Measurements from ENCODE around the gene S100A10. TPM values are rescaled to one million over a fixed set of nuclear protein-coding genes. Genes with fewer than 3 reads are reported as not detected.

Gene S100A10
- total and polyA plus RNA-seq, 8 donors: 415 to 1,250 (median 549) TPM

DNA sequence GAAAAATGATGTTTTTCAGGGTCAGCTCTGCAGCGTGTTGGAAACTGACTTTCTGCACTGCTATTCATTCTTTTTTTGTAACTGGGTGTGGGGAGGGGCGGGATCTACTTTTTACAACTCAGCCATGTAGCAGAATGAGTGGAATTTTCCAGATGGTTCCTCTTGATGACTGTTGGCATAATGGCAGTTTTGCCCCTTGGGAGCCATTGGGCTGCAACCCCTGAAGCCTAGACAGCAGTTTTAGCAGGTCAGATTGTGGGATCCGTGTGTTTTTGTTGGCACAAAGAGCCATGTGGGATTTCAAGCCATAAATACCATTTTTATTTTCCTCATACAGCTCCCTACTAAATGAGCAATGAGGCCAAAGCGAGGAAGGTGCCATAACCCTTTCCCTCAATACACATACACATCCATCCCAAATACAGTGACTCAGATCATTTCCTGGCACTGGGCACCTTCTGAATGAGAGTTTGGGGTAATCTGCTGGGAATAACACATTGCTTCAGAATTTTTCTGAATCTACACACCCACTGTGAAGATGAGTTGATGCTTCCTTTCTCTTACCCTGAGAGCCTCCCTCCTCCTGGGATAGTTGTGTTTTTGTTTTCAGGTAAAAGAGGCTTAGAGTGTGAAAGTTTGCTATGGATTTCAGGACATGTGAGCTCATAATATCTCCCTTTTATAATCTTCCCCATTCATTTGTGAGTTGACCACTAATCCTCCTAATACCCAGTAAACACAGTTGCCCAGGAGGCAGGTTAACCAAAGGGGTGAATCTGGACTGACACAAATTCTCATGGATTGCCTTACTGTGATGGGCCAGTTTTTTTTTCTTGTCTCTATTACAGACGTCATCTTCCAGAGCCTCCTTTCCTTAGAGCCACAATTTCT is 13.1 kb downstream of the S100A10 start:
- ATAC-seq: peak; percentile 31
- TF ChIP-seq, protein P1, sequence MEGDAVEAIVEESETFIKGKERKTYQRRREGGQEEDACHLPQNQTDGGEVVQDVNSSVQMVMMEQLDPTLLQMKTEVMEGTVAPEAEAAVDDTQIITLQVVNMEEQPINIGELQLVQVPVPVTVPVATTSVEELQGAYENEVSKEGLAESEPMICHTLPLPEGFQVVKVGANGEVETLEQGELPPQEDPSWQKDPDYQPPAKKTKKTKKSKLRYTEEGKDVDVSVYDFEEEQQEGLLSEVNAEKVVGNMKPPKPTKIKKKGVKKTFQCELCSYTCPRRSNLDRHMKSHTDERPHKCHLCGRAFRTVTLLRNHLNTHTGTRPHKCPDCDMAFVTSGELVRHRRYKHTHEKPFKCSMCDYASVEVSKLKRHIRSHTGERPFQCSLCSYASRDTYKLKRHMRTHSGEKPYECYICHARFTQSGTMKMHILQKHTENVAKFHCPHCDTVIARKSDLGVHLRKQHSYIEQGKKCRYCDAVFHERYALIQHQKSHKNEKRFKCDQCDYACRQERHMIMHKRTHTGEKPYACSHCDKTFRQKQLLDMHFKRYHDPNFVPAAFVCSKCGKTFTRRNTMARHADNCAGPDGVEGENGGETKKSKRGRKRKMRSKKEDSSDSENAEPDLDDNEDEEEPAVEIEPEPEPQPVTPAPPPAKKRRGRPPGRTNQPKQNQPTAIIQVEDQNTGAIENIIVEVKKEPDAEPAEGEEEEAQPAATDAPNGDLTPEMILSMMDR (IDR thresholded peaks at IDR 0.05): no peak
- peaks cover 7 to 16% of the 10 kb centered on the region in 2 donors for H3K4me1 ChIP-seq
- no peaks in the 10 kb centered on the region for H3K9me3 ChIP-seq
- no peak overlapping the region for H3K27ac ChIP-seq
- H3K36me3 ChIP-seq: peaks cover 4 to 54% of the 10 kb centered on the region in 2 donors
- no peaks in the 10 kb centered on the region for H3K27me3 ChIP-seq
- DNase-seq: no peak
- intact Hi-C loops (cut with DNase I): no loop called here
- no peak overlapping the region for H3K4me3 ChIP-seq

DNA sequence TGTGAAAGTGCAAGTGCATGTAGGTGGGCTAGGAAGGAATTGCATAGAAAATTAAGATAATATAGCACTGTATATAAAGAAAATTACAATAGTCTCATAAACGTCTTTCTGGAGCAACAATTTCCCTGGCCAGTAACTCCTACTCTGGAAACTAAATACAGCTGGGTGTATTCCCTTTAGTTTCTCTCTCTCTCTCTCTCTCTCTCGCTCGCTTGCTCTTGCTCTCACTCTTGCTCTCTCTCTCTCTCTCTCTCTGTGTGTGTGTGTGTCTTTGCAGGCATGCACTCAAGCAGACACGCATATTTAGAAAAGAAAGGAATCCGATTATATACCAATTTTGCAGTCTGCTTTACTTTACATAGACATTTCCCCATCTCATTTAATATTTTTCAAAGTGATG is 14.7 kb downstream of the S100A10 start:
- DNase-seq (no peak), ATAC-seq (no peak)
- intact Hi-C loops (cut with DNase I): no loop called here
- H3K9me3 ChIP-seq: no peaks in the 10 kb centered on the region
- H3K27me3 ChIP-seq: no peaks in the 10 kb centered on the region
- TF ChIP-seq, protein P1 (IDR thresholded peaks at IDR 0.05): no peak
- H3K4me1 ChIP-seq: peaks cover 7 to 8% of the 10 kb centered on the region in 2 donors
- H3K36me3 ChIP-seq: peaks cover 4 to 38% of the 10 kb centered on the region in 2 donors
- no peak overlapping the region for H3K27ac ChIP-seq
- no peak overlapping the region for H3K4me3 ChIP-seq

DNA sequence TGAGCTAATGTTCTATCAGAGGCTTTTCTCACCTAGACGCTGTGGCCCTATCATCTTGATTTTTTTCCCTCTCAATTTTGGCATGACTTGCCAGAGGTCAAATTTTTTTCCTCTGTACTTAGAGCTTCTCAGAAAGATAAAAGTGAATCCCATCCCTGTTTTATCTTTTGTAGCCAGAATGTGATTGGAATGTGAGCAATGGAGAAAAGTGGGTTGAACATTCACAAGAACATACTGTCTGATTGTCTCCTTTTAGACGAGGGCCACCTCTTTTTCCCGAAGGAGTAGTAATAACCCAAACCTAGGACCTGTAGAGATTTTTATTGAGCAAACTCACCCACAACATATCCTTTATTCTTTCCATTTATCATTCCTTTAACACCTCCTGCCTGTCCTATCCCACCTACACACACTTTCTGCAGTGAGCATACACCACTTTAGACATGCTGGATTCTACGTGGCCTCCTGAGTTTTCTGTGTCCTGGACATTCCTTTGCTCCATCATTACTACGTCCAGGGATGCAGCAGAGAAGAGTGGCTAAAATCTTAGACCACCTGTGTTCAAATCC is 15.9 kb downstream of the S100A10 start:
- no peak overlapping the region for H3K4me3 ChIP-seq

DNA sequence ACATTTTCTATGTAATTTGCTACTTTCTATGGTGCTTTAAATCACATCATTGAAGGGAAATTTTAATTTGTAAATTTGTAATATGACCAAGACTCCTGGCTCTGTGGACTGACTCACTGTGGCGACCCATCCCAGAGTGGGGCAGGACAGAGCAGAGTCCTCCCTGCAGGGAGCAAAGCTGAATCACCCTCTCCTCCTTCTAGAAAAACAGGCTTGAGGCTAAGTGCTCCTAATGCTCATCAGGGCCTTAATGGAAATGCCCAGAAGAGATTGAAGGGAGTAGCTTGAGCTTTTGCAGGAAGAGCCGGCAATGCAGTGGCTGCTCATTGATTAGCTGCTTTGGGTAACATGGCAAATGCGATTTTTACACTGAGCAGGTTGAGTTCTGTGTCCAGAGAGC is 16.8 kb downstream of the S100A10 start:
- Histone ChIP-seq H3K27ac (no peak overlapping the region), H3K4me1 (peaks cover 20 to 26% of the 10 kb centered on the region in 2 donors), H3K9me3 (no peaks in the 10 kb centered on the region), H3K4me3 (no peak overlapping the region), H3K27me3 (no peaks in the 10 kb centered on the region), H3K36me3 (peaks cover 0 to 17% of the 10 kb centered on the region in 2 donors)
- ATAC-seq (peak; percentile 40), DNase-seq (no peak)
- intact Hi-C loops (cut with DNase I): no loop called here
- TF ChIP-seq, protein P1 (IDR thresholded peaks at IDR 0.05): no peak

More for the DNA sequence above, 15.9 kb downstream of the S100A10 start:
- ATAC-seq (no peak), DNase-seq (no peak)
- Histone ChIP-seq H3K36me3 (peaks cover 0 to 26% of the 10 kb centered on the region in 2 donors), H3K27ac (no peak overlapping the region), H3K27me3 (no peaks in the 10 kb centered on the region), H3K4me1 (peaks cover 14 to 18% of the 10 kb centered on the region in 2 donors), H3K9me3 (no peaks in the 10 kb centered on the region)
- TF ChIP-seq, protein P1 (IDR thresholded peaks at IDR 0.05): no peak
- intact Hi-C loops (cut with DNase I): no loop called here

GRCh38 chr1:151976015-151976343 is 17.7 kb downstream of the S100A10 start:
- TF ChIP-seq, protein P1 (IDR thresholded peaks at IDR 0.05): no peak
- Histone ChIP-seq H3K36me3 (peaks cover 0 to 8% of the 10 kb centered on the region in 2 donors), H3K27me3 (no peaks in the 10 kb centered on the region), H3K4me3 (no peak overlapping the region), H3K9me3 (no peaks in the 10 kb centered on the region), H3K27ac (no peak overlapping the region), H3K4me1 (peaks cover 20 to 26% of the 10 kb centered on the region in 2 donors)
- DNase-seq (no peak), ATAC-seq (no peak)
- intact Hi-C loops (cut with DNase I): no loop called here

Data from left lung (tissue), 10 donors.